ENCODE results near the gene TEX12.

DNA sequence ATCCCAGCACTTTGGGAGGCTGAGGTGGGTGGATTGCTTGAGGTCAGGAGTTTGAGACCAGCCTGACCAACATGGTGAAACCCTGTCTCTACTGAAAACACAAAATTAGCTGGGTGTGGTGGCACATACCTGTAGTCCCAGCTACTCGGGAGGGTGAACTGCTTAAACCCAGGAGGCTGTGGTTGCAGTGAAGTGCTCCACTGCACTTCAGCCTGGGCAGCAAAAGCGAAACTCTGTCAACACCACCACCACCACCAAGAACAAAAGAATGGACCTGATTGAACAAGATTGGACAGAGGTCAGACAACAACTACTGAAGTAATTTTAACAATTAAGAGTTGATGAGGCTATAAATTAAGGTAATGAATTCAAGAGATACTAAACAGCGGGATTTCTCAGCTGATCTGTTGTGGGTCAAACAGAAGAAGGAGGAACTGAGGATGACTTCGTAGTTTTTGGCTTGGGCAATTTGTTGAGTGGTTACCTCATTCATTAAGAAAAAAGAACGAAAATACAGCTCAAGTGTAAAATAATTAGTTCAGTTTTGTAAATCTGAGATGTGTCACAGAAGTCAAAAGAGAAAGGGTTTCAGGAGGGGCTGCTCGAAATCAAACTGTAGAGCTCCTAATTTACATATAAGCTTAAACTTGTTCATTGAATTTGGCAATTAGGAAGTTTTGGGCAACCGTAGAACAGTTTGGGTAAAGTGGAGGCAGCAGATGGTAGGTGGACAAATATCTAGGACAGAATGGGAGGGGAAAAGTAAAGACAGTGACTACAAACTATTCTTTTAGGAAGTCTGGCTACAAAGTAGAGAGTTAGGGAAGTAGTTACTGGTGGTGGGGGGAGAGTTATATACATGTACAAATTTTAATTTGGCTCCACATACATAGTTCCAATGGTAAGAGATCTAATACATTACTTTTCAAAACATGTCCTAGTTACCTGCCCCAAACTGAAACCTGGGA lies 7.8 kb upstream of the TEX12 start:
- TF ChIP-seq CTCF (IDR thresholded peaks at IDR 0.05 in 8 of 11, conservative IDR thresholded peaks at IDR 0.05 in 3 of 11) (no peak), POLR2A (IDR thresholded peaks at IDR 0.05) (no peak), POLR2AphosphoS5 (IDR thresholded peaks at IDR 0.05) (no peak)
